ENCODE measurements around the gene MYPOP. TPM values are rescaled to one million over a fixed set of nuclear protein-coding genes. Genes with fewer than 3 reads are reported as not detected.

MYPOP gene
- total RNA-seq, 4 donors from 2014 or later, result 3.8 to 7.9 (median 6.0) TPM

- Histone ChIP-seq H3K36me3 (peaks cover 0 to 26% (median 0%) of the 10 kb centered on the region in 4 donors), H3K9me3 (no peaks in the 10 kb centered on the region), H3K4me3 (no peak overlapping the region), H3K27me3 (peaks cover 0 to 87% (median 14%) of the 10 kb centered on the region in 4 donors), H3K4me1 (peaks cover 0 to 6% (median 3%) of the 10 kb centered on the region in 4 donors), H3K27ac (replicated peaks in 1 of 4) (no peak overlapping the region)
- 93% methylated on average over 3 of the region's 3 CpGs for WGBS
- intact Hi-C loops (cut with DNase I), result no loop called here
- no peak for TF ChIP-seq POLR2AphosphoS5 (IDR thresholded peaks at IDR 0.05)
- TF ChIP-seq EP300 (IDR thresholded peaks at IDR 0.05), result no peak
- TF ChIP-seq CTCF (IDR thresholded peaks at IDR 0.05), result no peak
- no peak for TF ChIP-seq POLR2A (IDR thresholded peaks at IDR 0.05; ENCODE audit: low read depth)
- DNase-seq (ENCODE audit: extremely low spot score), result no peak
These were observed 36.4 kb upstream of the MYPOP start for GRCh38 chr19:45938733-45939319.

GRCh38 chr19:45935267-45935666 lies 32.9 kb upstream of the MYPOP start:
- intact Hi-C loops (cut with DNase I), result no loop called here
- Histone ChIP-seq H3K27ac (replicated peaks in 1 of 4) (no peak overlapping the region), H3K4me1 (peaks cover 0 to 2% (median under 1%) of the 10 kb centered on the region in 4 donors), H3K9me3 (no peaks in the 10 kb centered on the region), H3K36me3 (peaks cover 0 to 6% (median 0%) of the 10 kb centered on the region in 4 donors), H3K27me3 (peaks cover 0 to 94% (median 14%) of the 10 kb centered on the region in 4 donors), H3K4me3 (no peak overlapping the region)
- no peak for TF ChIP-seq POLR2AphosphoS5 (IDR thresholded peaks at IDR 0.05)
- no peak for TF ChIP-seq POLR2A (IDR thresholded peaks at IDR 0.05; ENCODE audit: low read depth)
- TF ChIP-seq EP300 (IDR thresholded peaks at IDR 0.05), result no peak
- TF ChIP-seq CTCF (IDR thresholded peaks at IDR 0.05), result no peak
- WGBS, result 68% methylated on average over 19 of the region's 19 CpGs
- no peak for DNase-seq (ENCODE audit: extremely low spot score)

- H3K27ac ChIP-seq (replicated peaks in 1 of 4), result no peak overlapping the region
- 31% methylated on average over 19 of the region's 19 CpGs for whole genome bisulfite sequencing
- TF ChIP-seq POLR2A (IDR thresholded peaks at IDR 0.05; ENCODE audit: low read depth), result no peak
- TF ChIP-seq EP300 (IDR thresholded peaks at IDR 0.05), result no peak
- TF ChIP-seq POLR2AphosphoS5 (IDR thresholded peaks at IDR 0.05), result no peak
- TF ChIP-seq CTCF (IDR thresholded peaks at IDR 0.05), result no peak
- H3K4me1 ChIP-seq, result no peaks in the 10 kb centered on the region
- peaks cover 0 to 6% (median 0%) of the 10 kb centered on the region in 4 donors for H3K36me3 ChIP-seq
- no peak overlapping the region for H3K4me3 ChIP-seq
- peaks cover 0 to 91% (median 13%) of the 10 kb centered on the region in 4 donors for H3K27me3 ChIP-seq
- DNase-seq (ENCODE audit: extremely low spot score), result no peak
- intact Hi-C loops (cut with DNase I), result no loop called here
- H3K9me3 ChIP-seq, result no peaks in the 10 kb centered on the region
These were observed 32.3 kb upstream of the MYPOP start for GRCh38 chr19:45934551-45935230.

GRCh38 chr19:45933759-45934158 lies 31.3 kb upstream of the MYPOP start:
- Histone ChIP-seq H3K4me1 (no peaks in the 10 kb centered on the region), H3K27ac (replicated peaks in 1 of 4) (no peak overlapping the region), H3K27me3 (peaks cover 0 to 81% (median 11%) of the 10 kb centered on the region in 4 donors), H3K36me3 (peaks cover 0 to 6% (median 0%) of the 10 kb centered on the region in 4 donors), H3K9me3 (no peaks in the 10 kb centered on the region), H3K4me3 (no peak overlapping the region)
- no peak for DNase-seq (ENCODE audit: extremely low spot score)
- 69% methylated on average over 9 of the region's 9 CpGs for WGBS
- intact Hi-C loops (cut with DNase I), result no loop called here
- TF ChIP-seq POLR2A (IDR thresholded peaks at IDR 0.05; ENCODE audit: low read depth) (no peak), EP300 (IDR thresholded peaks at IDR 0.05) (no peak), CTCF (IDR thresholded peaks at IDR 0.05) (no peak)
